LHCN-M2 (cell line): ENCODE data around the gene RAVER1. TPM values are rescaled to one million over a fixed set of nuclear protein-coding genes. Genes with fewer than 3 reads are reported as not detected.

Experiments
- DNase-seq: peaks from one replicate; pipeline ENCODE4 v3.0.0-alpha.2; 2012; ENCODE audit warnings: low read depth
- total RNA-seq: library from RNA; depleted of rRNA; stranded (reverse); fragments of >200 nt; gene quantifications from 2 replicates; pipeline ENCODE4 v1.2.3, GENCODE V29; 2014

RAVER1 gene
- total RNA-seq, 1 experiment from 2014 or later, result 26.8 TPM

- no peak for DNase-seq
Measured at GRCh38 chr19:10317857-10318462, 15.4 kb downstream of the RAVER1 start.

- no peak for DNase-seq
Measured at GRCh38 chr19:10317045-10317856, 16.1 kb downstream of the RAVER1 start.

GRCh38 chr19:10316229-10317044, 16.9 kb downstream of the RAVER1 start:
- no peak for DNase-seq

- DNase-seq, result peak; percentile 75
Measured at GRCh38 chr19:10315335-10316214, 17.8 kb downstream of the RAVER1 start, which contains the start of gene FDX2. Gene FDX2 (minus strand): TSS chr19:10316015. CDS start chr19:10315996, 19 bp downstream.

GRCh38 chr19:10309423-10309822, 23.9 kb downstream of the RAVER1 start, which contains the start of gene ZGLP1:
Gene ZGLP1 (minus strand): TSS chr19:10309815.
- no peak for DNase-seq

- DNase-seq, result no peak
Measured at GRCh38 chr19:10306327-10306726, 27.0 kb downstream of the RAVER1 start.

GRCh38 chr19:10305139-10305806, 28.1 kb downstream of the RAVER1 start:
- DNase-seq, result peak; percentile 72

- no peak for DNase-seq
Measured at GRCh38 chr19:10299545-10300458, 33.5 kb downstream of the RAVER1 start.

GRCh38 chr19:10295847-10296591, 37.3 kb downstream of the RAVER1 start:
- no peak for DNase-seq

- peak; percentile 12 for DNase-seq
Measured at GRCh38 chr19:10295305-10295846, 38.0 kb downstream of the RAVER1 start.

- no peak for DNase-seq
Measured at GRCh38 chr19:10294368-10294697, 39.0 kb downstream of the RAVER1 start.

- DNase-seq, result no peak
Measured at GRCh38 chr19:10293637-10294367, 39.5 kb downstream of the RAVER1 start.

- no peak for DNase-seq
Measured at GRCh38 chr19:10292789-10293636, 40.3 kb downstream of the RAVER1 start.

GRCh38 chr19:10292206-10292788, 41.0 kb downstream of the RAVER1 start:
- peak; percentile 67 for DNase-seq

GRCh38 chr19:10291554-10292205, 41.6 kb downstream of the RAVER1 start:
- DNase-seq, result no peak
